Erythroblast (primary cell): ENCODE results near the gene CTBS.
"Not testable (repeated sequence)": the region's sequence is repeated elsewhere in the genome, so short reads cannot be mapped to it uniquely, and the experiment has no call there.

Experiments used
- DNase-seq, 2 experiments: peaks; one replicate each; lab custom pipeline; 2025; lab: John Stamatoyannopoulos, UW
- GATA1 ChIP-seq: IDR thresholded peaks from 2 replicates; pipeline ENCODE4 v1.6.1; 2011; ENCODE audit warnings: low read depth, mild to moderate bottlenecking, control low read depth, low read length, moderate library complexity
- POLR2A ChIP-seq: IDR thresholded peaks from 2 replicates; pipeline ENCODE4 v1.6.1; 2011; ENCODE audit warnings: mild to moderate bottlenecking, low read length

Gene CTBS

GRCh38 chr1:84598846-84599741 is 24.9 kb upstream of the CTBS start:
- TF ChIP-seq POLR2A, result no peak
- TF ChIP-seq GATA1, result no peak
- no peak for DNase-seq

GRCh38 chr1:84598418-84598817 is 24.2 kb upstream of the CTBS start:
- no peak for TF ChIP-seq GATA1
- no peak for TF ChIP-seq POLR2A
- no peak for DNase-seq

GRCh38 chr1:84597011-84597410 is 22.8 kb upstream of the CTBS start:
- no peak for DNase-seq
- TF ChIP-seq GATA1, result no peak
- no peak for TF ChIP-seq POLR2A

- not testable (repeated sequence) for DNase-seq
Measured at GRCh38 chr1:84594959-84595358, 20.7 kb upstream of the CTBS start.

GRCh38 chr1:84587099-84587498 is 12.9 kb upstream of the CTBS start:
- TF ChIP-seq POLR2A (no peak), GATA1 (no peak)
- no peak for DNase-seq

- DNase-seq, result no peak
- TF ChIP-seq GATA1, result no peak
- no peak for TF ChIP-seq POLR2A
Measured at GRCh38 chr1:84585803-84586202, 11.6 kb upstream of the CTBS start.

- no peak for TF ChIP-seq GATA1
- no peak for TF ChIP-seq POLR2A
Measured at GRCh38 chr1:84584126-84584525, 9.9 kb upstream of the CTBS start.

GRCh38 chr1:84583648-84584047 is 9.4 kb upstream of the CTBS start:
- no peak for DNase-seq
- TF ChIP-seq POLR2A (no peak), GATA1 (no peak)

More at GRCh38 chr1:84584126-84584525, 9.9 kb upstream of the CTBS start:
- DNase-seq, result no peak

- DNase-seq, result peak; percentile 2 to 20
- TF ChIP-seq GATA1 (no peak), POLR2A (no peak)
Measured at GRCh38 chr1:84582802-84583587, 8.8 kb upstream of the CTBS start.

GRCh38 chr1:84581648-84582047 is 7.4 kb upstream of the CTBS start:
- no peak for DNase-seq
- TF ChIP-seq GATA1 (no peak), POLR2A (no peak)

- no peak for TF ChIP-seq GATA1
- no peak for TF ChIP-seq POLR2A
- no peak for DNase-seq
Measured at GRCh38 chr1:84574936-84575335, 696 bp upstream of the CTBS start.

- DNase-seq, result no peak
- TF ChIP-seq POLR2A, result peak; percentile 1
- TF ChIP-seq GATA1, result no peak
Measured at GRCh38 chr1:84573481-84573966, 716 bp downstream of the CTBS start.

- peak in 1 of 2 experiments; percentile 5 for DNase-seq
- TF ChIP-seq POLR2A (no peak), GATA1 (no peak)
Measured at GRCh38 chr1:84571150-84571535, 3.1 kb downstream of the CTBS start.

GRCh38 chr1:84570436-84571149 is 3.6 kb downstream of the CTBS start:
- TF ChIP-seq POLR2A, result no peak
- TF ChIP-seq GATA1, result no peak
- DNase-seq, result no peak
